Ammon's horn (tissue), 1 donor: ENCODE data around the gene IFI35.
"Not testable (repeated sequence)": the region's sequence is repeated elsewhere in the genome, so short reads cannot be mapped to it uniquely, and the experiment has no call there.

Experiments used
- DNase-seq: peaks from one replicate; pipeline ENCODE4 v3.0.0-alpha.2; 2016; ENCODE audit warnings: low spot score

IFI35 gene

DNA sequence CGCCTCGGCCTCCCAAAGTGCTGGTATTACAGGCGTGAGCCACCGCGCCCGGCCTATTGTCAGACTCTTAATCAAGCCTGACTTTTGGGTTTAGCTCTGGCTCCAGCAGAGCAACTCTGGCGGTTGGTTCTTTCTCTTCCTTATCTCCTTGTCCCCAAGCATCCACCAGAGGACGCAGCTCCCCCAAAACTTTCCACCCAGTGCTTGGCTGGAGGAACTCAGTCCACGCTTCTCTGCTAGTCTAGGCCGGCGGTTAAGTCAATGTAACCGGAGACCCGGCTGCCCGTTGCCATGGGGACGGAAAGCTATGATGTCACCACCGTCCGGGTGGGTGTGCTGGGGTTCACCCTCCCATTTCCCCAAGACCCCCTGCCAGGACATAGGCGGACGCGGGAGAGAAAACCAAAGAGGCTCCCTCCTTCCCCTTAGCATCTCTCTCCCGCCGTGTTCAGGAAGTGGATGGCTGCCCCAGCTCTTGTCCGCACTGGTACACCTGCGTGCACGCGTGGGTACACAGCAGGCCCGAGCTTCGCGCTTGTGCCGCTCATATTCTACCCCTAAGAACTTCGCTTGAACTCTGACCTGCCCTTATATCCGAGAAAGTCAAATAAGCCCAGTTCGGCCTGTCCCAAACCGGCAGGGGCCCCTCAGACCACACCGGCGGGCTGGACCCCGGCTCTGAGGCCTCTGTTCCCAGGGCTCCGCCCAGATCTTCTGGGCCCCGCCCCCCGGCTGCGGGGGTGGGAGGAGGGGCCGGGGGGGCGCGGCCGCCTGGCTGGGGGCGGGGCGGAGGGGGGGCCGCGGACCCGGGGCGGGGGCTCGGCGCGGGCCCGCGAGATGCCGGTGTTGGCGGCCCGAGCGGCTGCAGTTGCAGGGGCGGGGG is 18.1 kb downstream of the IFI35 start, which contains the start of gene RND2:
TSS of gene RND2 (plus strand) at position 825 of the 883 bp plus-strand sequence. CDS start 117 bp downstream, outside the sequence.
- DNase-seq = peak; percentile 95

DNA sequence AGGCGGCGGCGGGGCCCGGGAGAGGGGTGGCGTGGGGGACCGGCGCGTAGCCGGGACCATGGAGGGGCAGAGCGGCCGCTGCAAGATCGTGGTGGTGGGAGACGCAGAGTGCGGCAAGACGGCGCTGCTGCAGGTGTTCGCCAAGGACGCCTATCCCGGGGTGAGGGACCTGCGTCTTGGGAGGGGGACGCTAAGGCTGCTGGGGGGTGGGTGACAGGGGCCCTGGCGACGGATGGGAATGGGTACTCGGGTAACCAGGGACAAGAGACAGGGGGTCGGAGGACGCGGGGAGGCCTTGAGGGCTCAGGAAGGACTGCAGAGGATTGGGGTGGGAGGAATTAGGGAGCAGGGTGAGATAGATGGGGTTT is 18.7 kb downstream of the IFI35 start:
- DNase-seq = no peak

- no peak for DNase-seq
Measured at GRCh38 chr17:43025766-43026537, 19.4 kb downstream of the IFI35 start.

GRCh38 chr17:43026595-43026994 is 20.0 kb downstream of the IFI35 start:
- no peak for DNase-seq

DNA sequence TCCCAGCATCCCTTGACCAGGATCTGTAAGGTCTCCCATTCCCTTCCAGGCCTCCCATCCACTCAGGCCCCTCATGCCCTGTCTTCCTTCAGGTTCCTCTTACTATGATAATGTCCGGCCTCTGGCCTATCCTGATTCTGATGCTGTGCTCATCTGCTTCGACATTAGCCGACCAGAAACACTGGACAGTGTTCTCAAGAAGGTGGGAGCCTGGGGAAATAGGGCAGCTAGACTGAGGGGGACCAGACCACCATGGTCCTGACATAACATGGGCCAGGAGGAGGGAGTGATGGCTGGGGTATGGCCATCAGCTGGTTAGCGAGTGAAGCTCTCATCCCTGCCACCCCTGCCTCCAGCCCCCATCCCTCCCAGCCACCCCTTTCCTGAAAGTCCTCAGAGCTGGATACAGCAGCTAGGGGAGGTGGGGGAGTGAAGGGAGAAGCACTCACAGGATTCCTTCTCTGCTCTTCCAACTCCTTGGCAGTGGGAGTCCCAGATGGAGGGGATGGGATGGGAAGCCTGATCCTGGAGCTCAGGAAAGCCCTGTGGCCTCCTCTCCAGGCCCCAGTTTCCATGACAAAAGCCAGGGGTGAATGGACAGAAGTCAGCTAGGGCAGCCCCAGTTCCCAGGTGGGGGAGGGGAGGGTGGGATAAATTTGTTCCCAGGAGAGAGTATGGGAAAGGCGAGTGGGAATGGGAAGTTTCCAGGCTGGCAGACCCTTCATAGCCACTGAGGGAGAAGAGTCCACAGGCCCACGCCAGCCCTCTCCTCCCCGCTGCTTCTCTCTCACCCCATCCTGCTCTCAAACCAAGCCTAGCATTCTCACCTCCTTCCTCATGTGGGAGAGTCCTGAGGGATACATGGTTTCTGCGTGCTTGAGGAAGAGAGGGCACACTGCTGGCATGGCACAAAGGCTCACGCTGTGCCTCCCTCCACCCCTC is 20.8 kb downstream of the IFI35 start:
- DNase-seq = no peak

GRCh38 chr17:43028221-43028861 is 21.8 kb downstream of the IFI35 start:
- no peak for DNase-seq

GRCh38 chr17:43030137-43030767 is 23.7 kb downstream of the IFI35 start:
- peak; percentile 35 for DNase-seq

GRCh38 chr17:43031666-43032065 is 25.1 kb downstream of the IFI35 start:
- no peak for DNase-seq

GRCh38 chr17:43033948-43034881 is 27.6 kb downstream of the IFI35 start:
- peak; percentile 54 for DNase-seq

DNA sequence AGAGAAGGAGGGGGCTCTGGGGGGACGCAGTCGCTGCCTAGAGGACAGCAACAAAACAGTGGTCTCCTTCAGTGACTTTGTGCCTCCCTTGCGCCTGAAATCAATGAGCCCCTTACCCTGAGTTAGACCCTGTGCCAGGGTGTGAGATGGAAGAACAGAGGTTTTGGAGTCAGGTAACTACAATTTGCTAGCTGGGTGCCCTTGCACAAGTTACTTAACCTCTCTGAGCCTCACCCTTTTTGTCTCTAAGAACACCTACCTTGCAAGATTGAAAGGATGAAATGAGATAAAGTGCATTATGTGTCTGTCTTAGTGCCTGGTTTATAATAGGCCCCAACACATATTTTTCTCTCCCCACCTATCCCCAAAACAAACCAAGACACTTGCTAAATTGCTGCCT is 28.3 kb downstream of the IFI35 start:
- no peak for DNase-seq

DNA sequence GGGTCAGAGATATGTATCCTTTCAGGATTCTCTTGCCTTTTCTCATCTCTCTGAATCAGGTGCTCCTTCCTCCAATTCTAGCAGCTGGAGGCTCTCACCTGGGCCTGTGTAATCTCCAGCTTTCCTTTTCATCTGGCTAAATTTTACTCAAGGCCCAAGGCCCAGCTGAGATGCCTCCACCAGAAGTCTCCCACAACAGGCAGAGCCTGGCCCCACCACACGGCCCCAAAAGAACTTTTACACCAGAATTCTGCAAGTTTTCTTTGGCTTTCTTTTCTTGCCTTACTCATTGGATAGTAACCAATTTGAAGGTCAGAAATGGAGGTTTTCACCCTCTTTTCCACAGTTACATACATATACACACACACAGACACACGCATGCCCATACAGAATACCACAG is 33.1 kb downstream of the IFI35 start:
- DNase-seq = no peak

GRCh38 chr17:43040655-43041054 is 34.1 kb downstream of the IFI35 start:
- DNase-seq = no peak

GRCh38 chr17:43042025-43042628 is 35.5 kb downstream of the IFI35 start:
- DNase-seq = no peak

GRCh38 chr17:43043307-43043706 is 36.7 kb downstream of the IFI35 start:
- no peak for DNase-seq

DNA sequence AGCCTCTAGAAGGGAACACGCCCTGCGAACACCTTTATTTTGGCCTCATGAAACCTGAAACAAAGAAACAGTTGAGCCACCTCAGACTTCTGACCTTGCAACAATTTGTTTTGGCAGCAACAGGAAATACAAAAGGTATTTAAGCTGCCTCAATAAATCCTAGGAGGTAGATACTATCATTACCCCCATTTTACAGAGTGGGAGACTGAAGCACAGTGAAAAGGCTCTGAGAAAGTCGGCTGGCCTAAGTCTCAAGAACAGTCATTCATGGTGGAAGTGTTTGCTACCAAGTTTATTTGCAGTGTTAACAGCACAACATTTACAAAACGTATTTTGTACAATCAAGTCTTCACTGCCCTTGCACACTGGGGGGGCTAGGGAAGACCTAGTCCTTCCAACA is 37.4 kb downstream of the IFI35 start:
- no peak for DNase-seq

DNA sequence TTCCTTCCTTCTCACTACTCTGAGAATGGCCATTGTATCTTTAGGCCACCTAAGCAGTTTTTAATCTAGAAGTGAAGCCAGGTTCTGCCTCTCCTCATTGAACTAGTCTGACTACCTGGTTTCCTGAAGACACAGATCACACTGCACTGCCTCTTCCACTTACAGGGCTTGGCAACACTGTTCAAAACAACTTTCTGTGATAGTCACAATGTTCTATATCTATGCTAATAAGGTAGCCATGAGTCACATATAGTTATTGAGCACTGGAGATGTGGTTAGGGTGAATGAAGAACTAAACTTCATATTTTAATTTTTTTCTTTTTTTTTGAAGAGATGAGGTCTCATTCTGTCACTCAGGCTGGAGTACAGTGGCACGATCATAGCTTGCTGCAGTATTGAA is 45.4 kb downstream of the IFI35 start:
- no peak for DNase-seq

DNA sequence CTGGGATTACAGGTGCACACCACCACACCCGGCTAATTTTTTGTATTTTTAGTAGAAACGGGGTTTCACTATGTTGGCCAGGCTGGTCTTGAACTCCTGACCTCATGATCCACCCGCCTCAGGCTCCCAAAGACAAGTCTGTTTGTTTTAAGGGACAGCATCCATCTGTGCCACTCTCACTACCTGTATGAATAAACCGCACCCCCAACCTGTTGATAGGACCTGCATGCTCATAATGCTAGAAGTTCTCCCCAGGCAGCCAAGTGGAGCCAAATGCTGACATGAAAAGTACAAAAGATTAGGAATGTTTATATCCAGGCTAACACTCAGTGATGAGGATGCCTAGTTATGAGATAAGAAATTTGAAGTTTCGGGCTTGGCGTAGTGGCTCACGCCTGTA is 46.4 kb downstream of the IFI35 start:
- not testable (repeated sequence) for DNase-seq

GRCh38 chr17:43056051-43056450 is 49.5 kb downstream of the IFI35 start:
- DNase-seq = no peak

DNA sequence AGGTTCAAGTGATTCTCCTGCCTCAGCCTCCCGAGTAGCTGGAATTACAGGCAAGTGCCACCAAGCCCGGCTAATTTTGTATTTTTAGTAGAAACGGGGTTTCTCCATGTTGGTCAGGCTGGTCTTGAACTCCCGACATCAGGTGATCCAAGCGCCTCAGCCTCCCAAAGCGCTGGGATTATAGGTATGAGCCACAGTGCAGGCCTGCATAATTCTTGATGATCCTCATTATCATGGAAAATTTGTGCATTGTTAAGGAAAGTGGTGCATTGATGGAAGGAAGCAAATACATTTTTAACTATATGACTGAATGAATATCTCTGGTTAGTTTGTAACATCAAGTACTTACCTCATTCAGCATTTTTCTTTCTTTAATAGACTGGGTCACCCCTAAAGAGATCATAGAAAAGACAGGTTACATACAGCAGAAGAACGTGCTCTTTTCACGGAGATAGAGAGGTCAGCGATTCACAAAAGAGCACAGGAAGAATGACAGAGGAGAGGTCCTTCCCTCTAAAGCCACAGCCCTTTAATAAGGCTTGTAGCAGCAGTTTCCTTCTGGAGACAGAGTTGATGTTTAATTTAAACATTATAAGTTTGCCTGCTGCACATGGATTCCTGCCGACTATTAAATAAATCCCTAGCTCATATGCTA is 56.5 kb downstream of the IFI35 start:
- DNase-seq = no peak
